ENCODE data around the gene KCNB1.

DNA sequence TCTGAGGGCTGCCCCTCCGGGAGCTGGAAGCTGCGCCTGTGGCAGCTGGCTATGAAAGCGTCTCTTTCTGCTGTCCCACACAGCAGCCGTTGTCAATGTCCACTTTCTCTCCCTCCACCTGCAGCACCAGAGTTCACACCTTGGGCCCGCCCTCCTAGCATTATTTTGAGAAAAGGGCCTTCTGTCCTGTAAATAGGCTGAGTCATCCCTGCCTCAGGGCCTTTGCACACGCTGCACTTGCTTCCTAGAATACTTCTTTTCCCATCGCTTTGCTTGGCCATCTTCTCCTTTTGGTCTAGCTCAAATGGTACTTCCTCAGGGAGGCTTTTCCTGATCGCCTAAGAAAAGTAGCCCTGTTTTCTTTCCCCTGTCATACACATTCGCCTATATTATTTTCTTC is 135.3 kb downstream of the KCNB1 start:
- no peak for TF ChIP-seq POLR2A (IDR thresholded peaks at IDR 0.05)
- no peak for TF ChIP-seq CTCF (IDR thresholded peaks at IDR 0.05)
- no peak for TF ChIP-seq POLR2AphosphoS5 (IDR thresholded peaks at IDR 0.05; ENCODE audit: insufficient read depth in 1 of 2, low read depth in 1 of 2)
